ENCODE results near the gene LRIG2.
"Not testable (repeated sequence)": the region's sequence is repeated elsewhere in the genome, so short reads cannot be mapped to it uniquely, and the experiment has no call there.

Gene LRIG2

GRCh38 chr1:113058941-113059706 is 13.9 kb upstream of the LRIG2 start:
- no peak for DNase-seq

GRCh38 chr1:113063456-113063855 is 9.5 kb upstream of the LRIG2 start:
- DNase-seq, result not testable (repeated sequence)

GRCh38 chr1:113072141-113072756 is 749 bp upstream of the LRIG2 start:
- DNase-seq, result no peak

- DNase-seq, result peak; percentile 56
Observed at GRCh38 chr1:113073479-113073950, 517 bp downstream of the LRIG2 start.

- peak; percentile 22 for DNase-seq
Observed at GRCh38 chr1:113074237-113074636, 1.2 kb downstream of the LRIG2 start.

GRCh38 chr1:113077978-113078377 is 5.0 kb downstream of the LRIG2 start:
- not testable (repeated sequence) for DNase-seq

GRCh38 chr1:113086541-113086940 is 13.5 kb downstream of the LRIG2 start:
- DNase-seq, result no peak

GRCh38 chr1:113088972-113089371 is 16.0 kb downstream of the LRIG2 start:
- DNase-seq, result no peak

- no peak for DNase-seq
Observed at GRCh38 chr1:113090051-113090450, 17.1 kb downstream of the LRIG2 start.

- DNase-seq, result no peak
Observed at GRCh38 chr1:113091988-113092594, 19.1 kb downstream of the LRIG2 start.

- no peak for DNase-seq
Observed at GRCh38 chr1:113094506-113094905, 21.5 kb downstream of the LRIG2 start.

GRCh38 chr1:113095790-113096455 is 22.9 kb downstream of the LRIG2 start:
- no peak for DNase-seq

- no peak for DNase-seq
Observed at GRCh38 chr1:113096493-113096892, 23.5 kb downstream of the LRIG2 start.

GRCh38 chr1:113101588-113101987 is 28.6 kb downstream of the LRIG2 start:
- DNase-seq, result peak; percentile 6

- DNase-seq, result no peak
Observed at GRCh38 chr1:113103048-113103447, 30.1 kb downstream of the LRIG2 start.

GRCh38 chr1:113103977-113104376 is 31.0 kb downstream of the LRIG2 start:
- no peak for DNase-seq

- no peak for DNase-seq
Observed at GRCh38 chr1:113106910-113107309, 33.9 kb downstream of the LRIG2 start.

GRCh38 chr1:113109908-113110554 is 37.0 kb downstream of the LRIG2 start:
- peak; percentile 91 for DNase-seq

GRCh38 chr1:113118266-113118665 is 45.3 kb downstream of the LRIG2 start:
- no peak for DNase-seq

- peak; percentile 26 for DNase-seq
Observed at GRCh38 chr1:113123737-113124136, 50.7 kb downstream of the LRIG2 start.

- DNase-seq, result no peak
Observed at GRCh38 chr1:113124366-113124765, 51.4 kb downstream of the LRIG2 start.

- no peak for DNase-seq
Observed at GRCh38 chr1:113125517-113125916, 52.5 kb downstream of the LRIG2 start.

GRCh38 chr1:113126207-113126606 is 53.2 kb downstream of the LRIG2 start:
- no peak for DNase-seq

Data from fibroblast of skin of right biceps (primary cell).